Esophagus squamous epithelium (tissue), 5 donors: Measurements from ENCODE around the gene ITGB3. TPM values are rescaled to one million over a fixed set of nuclear protein-coding genes. Genes with fewer than 3 reads are reported as not detected.

ENCODE experiments used
- DNase-seq: peaks from one replicate; lab custom pipeline; 2025; lab: John Stamatoyannopoulos, UW
- H3K27ac ChIP-seq, 4 donors: fragments of 200-600 bp; sonication (generic); one replicate each; pipeline ENCODE4 v1.5.1; 2016 to 2019; ENCODE audit warnings: mild to moderate bottlenecking in 1 of 4
- H3K27me3 ChIP-seq, 4 donors: fragments of 200-600 bp; sonication (generic); 1 replicate in 3 of 4; 2 replicates in 1 of 4; pipeline versions ENCODE4 v1.5.1 to v1.6.0; 2017 to 2021; ENCODE audit warnings: antibody characterized with exemption in 1 of 4
- H3K36me3 ChIP-seq, 3 donors: fragments of 200-600 bp; sonication (generic); one replicate each; pipeline ENCODE4 v1.5.1; 2016 to 2019
- H3K4me1 ChIP-seq, 3 donors: fragments of 200-600 bp; sonication (generic); one replicate each; pipeline ENCODE4 v1.5.1; 2017 to 2019
- H3K4me3 ChIP-seq, 4 donors: fragments of 200-600 bp; sonication (generic); 1 replicate in 3 of 4; 2 replicates in 1 of 4; pipeline ENCODE4 v1.5.1; 2016 to 2019; ENCODE audit warnings: mild to moderate bottlenecking in 2 of 4, moderate library complexity in 1 of 4
- H3K9me3 ChIP-seq, 3 donors: fragments of 200-600 bp; sonication (generic); one replicate each; pipeline ENCODE4 v1.5.1; 2016 to 2019
- POLR2A ChIP-seq, 4 donors: fragments of 450-650 bp; IDR thresholded peaks; one replicate each; pipeline ENCODE4 v1.6.1; 2017; ENCODE audit warnings: antibody characterized with exemption in 4 of 4, mild to moderate bottlenecking in 4 of 4, moderate library complexity in 3 of 4
- WGBS, 2 donors: methylation state at CpG; one replicate each; pipeline ENCODE4 v1.1.5; 2018; 5-methylcytosine and 5-hydroxymethylcytosine counted together
- intact Hi-C: fragments of 100-400 bp; cut with DNase I; formaldehyde crosslinking; loops from one replicate; pipeline ENCODE4 v1.15.0; 2022
- total RNA-seq, 4 donors: library from RNA; depleted of rRNA; stranded (reverse); fragments of >200 nt; gene quantifications; one replicate each; pipeline ENCODE4 v1.1.0, GENCODE V29; 2016
- TF ChIP-seq, protein P1 (sequence below), 6 experiments: fragments of 450-650 bp in 4 of 6; fragments of 200-600 bp in 2 of 6; sonication (generic) in 2 of 6; IDR thresholded peaks; one replicate each; pipeline ENCODE4 v1.5.1; 2016 to 2019; ENCODE audit warnings: antibody characterized with exemption in 6 of 6, mild to moderate bottlenecking in 4 of 6, moderate library complexity in 4 of 6
- donor health status: DM: yes; HTN: yes; CAD: no.

ITGB3 gene
- total RNA-seq, 4 donors from 2014 or later: 0.23 to 7.2 (median 2.8) TPM

- peak overlapping the region in 3 of 4 donors; percentile 65 to 70 (median 67) for H3K27ac ChIP-seq
- H3K4me1 ChIP-seq: peaks cover 0 to 22% (median 0%) of the 10 kb centered on the region in 3 donors
- no peak overlapping the region for H3K4me3 ChIP-seq
- no peak for TF ChIP-seq POLR2A (IDR thresholded peaks at IDR 0.05)
- TF ChIP-seq, protein P1, sequence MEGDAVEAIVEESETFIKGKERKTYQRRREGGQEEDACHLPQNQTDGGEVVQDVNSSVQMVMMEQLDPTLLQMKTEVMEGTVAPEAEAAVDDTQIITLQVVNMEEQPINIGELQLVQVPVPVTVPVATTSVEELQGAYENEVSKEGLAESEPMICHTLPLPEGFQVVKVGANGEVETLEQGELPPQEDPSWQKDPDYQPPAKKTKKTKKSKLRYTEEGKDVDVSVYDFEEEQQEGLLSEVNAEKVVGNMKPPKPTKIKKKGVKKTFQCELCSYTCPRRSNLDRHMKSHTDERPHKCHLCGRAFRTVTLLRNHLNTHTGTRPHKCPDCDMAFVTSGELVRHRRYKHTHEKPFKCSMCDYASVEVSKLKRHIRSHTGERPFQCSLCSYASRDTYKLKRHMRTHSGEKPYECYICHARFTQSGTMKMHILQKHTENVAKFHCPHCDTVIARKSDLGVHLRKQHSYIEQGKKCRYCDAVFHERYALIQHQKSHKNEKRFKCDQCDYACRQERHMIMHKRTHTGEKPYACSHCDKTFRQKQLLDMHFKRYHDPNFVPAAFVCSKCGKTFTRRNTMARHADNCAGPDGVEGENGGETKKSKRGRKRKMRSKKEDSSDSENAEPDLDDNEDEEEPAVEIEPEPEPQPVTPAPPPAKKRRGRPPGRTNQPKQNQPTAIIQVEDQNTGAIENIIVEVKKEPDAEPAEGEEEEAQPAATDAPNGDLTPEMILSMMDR (IDR thresholded peaks at IDR 0.05): peak; percentile 47 to 85 (median 72)
- WGBS, 2 donors: 19 to 23% methylated on average over 7 of the region's 7 CpGs
- intact Hi-C loops: loop anchor here (5.0 kb wide), 1 partner anchor 88 kb away; no protein-coding TSS in a partner anchor
- no peaks in the 10 kb centered on the region for H3K9me3 ChIP-seq
- H3K27me3 ChIP-seq: no peaks in the 10 kb centered on the region
- no peak for DNase-seq
- no peaks in the 10 kb centered on the region for H3K36me3 ChIP-seq
Observed at GRCh38 chr17:47315451-47316266, 62.0 kb downstream of the ITGB3 start.

DNA sequence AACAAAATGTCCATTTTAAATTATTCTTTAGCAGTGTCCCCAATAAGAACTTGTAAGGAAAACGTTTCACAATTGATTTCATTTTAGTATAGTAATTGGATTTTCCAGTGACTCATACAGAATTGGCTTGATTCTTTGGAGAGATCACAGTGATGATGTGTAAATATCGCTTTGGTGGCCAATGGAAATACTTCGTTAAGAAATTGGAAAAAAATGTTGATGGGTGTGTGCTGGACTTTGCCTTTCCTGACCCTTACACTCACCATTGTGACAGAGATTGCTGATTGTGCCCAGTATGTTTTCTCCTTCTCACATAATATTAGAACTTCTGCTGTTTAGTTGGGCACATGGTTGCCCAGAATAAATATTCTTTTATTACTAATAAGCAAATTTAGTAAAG lies 62.7 kb downstream of the ITGB3 start:
- intact Hi-C loops: loop anchor here (5.0 kb wide), 1 partner anchor 89 kb away; no protein-coding TSS in a partner anchor
- 11 to 14% methylated on average over 3 of the region's 3 CpGs for WGBS, 2 donors
- no peak for DNase-seq
- TF ChIP-seq POLR2A (IDR thresholded peaks at IDR 0.05): no peak
- TF ChIP-seq, protein P1 (IDR thresholded peaks at IDR 0.05): no peak
- Histone ChIP-seq H3K4me1 (peaks cover 0 to 22% (median 0%) of the 10 kb centered on the region in 3 donors), H3K4me3 (no peak overlapping the region), H3K36me3 (no peaks in the 10 kb centered on the region), H3K27ac (peak overlapping the region in 3 of 4 donors; percentile 65 to 70 (median 67)), H3K27me3 (no peaks in the 10 kb centered on the region), H3K9me3 (no peaks in the 10 kb centered on the region)

DNA sequence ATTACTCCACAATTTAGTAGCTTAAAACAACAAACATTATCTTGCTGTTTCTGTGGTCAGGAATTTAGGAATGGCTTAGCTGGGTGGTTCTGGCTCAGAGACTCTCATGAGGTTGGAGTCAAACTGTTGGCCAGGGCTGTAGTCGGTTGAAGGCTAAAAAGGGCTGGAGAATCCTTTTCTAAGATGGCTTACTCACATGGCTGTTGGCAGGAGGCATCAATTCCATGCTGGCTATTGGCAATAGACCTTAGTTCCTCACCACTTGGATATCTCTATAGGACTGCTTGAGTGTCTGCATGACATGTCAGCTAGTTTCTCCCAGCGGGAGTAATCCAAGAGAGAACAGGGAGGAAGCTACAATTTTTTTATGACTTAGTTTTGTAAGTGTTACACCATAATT lies 63.5 kb downstream of the ITGB3 start:
- Histone ChIP-seq H3K27ac (peak overlapping the region in 2 of 4 donors; percentile 8 to 31), H3K27me3 (no peaks in the 10 kb centered on the region), H3K9me3 (no peaks in the 10 kb centered on the region), H3K4me3 (no peak overlapping the region), H3K36me3 (no peaks in the 10 kb centered on the region), H3K4me1 (peaks cover 0 to 22% (median 0%) of the 10 kb centered on the region in 3 donors)
- DNase-seq: no peak
- WGBS, 2 donors: 68 to 72% methylated on average over 2 of the region's 2 CpGs
- intact Hi-C loops: loop anchor here (5.0 kb wide), 1 partner anchor 90 kb away; no protein-coding TSS in a partner anchor
- TF ChIP-seq, protein P1 (IDR thresholded peaks at IDR 0.05): no peak
- no peak for TF ChIP-seq POLR2A (IDR thresholded peaks at IDR 0.05)

GRCh38 chr17:47318197-47318918 lies 64.7 kb downstream of the ITGB3 start:
- intact Hi-C loops: loop anchor here (5.0 kb wide), 1 partner anchor 91 kb away; no protein-coding TSS in a partner anchor
- Histone ChIP-seq H3K4me3 (no peak overlapping the region), H3K36me3 (no peaks in the 10 kb centered on the region), H3K27ac (no peak overlapping the region), H3K27me3 (no peaks in the 10 kb centered on the region), H3K9me3 (no peaks in the 10 kb centered on the region), H3K4me1 (peaks cover 0 to 31% (median 3%) of the 10 kb centered on the region in 3 donors)
- TF ChIP-seq POLR2A (IDR thresholded peaks at IDR 0.05): no peak
- TF ChIP-seq, protein P1 (IDR thresholded peaks at IDR 0.05): no peak
- WGBS, 2 donors: 85 to 89% methylated on average over 3 of the region's 3 CpGs
- no peak for DNase-seq
